GM23338 (cell line): Measurements from ENCODE around the gene LZTS3.

ENCODE experiments used
- CREB1 ChIP-seq: fragments of 250-450 bp; sonication (Bioruptor Pico); IDR thresholded peaks from 2 replicates; pipeline ENCODE4 v1.5.0; 2020; ENCODE audit warnings: low read depth, mild to moderate bottlenecking, moderate library complexity
- EZH2 ChIP-seq: fragments of 200-600 bp; sonication (generic); IDR thresholded peaks from one replicate; pipeline ENCODE4 v1.8.0; 2017; ENCODE audit warnings: antibody characterized with exemption, mild to moderate bottlenecking, low read depth; ENCODE audit not compliant: unreplicated experiment
- EZH2phosphoT487 ChIP-seq: fragments of 200-600 bp; sonication (generic); IDR thresholded peaks from one replicate; pipeline ENCODE4 v1.8.1; 2018; ENCODE audit warnings: antibody characterized with exemption; ENCODE audit not compliant: unreplicated experiment
- JUNB ChIP-seq: IDR thresholded peaks from one replicate; pipeline ENCODE4 v1.6.1; 2016; ENCODE audit warnings: antibody characterized with exemption; ENCODE audit not compliant: unreplicated experiment
- POLR2AphosphoS5 ChIP-seq: IDR thresholded peaks from 2 replicates; pipeline ENCODE4 v1.6.1; 2016; ENCODE audit warnings: antibody characterized with exemption, low read depth
- REST ChIP-seq: IDR thresholded peaks from one replicate; pipeline ENCODE4 v1.6.1; 2018; ENCODE audit warnings: antibody characterized with exemption; ENCODE audit not compliant: unreplicated experiment
- TF ChIP-seq, protein P1 (sequence below), 2 experiments: fragments of 200-600 bp in 1 of 2; sonication (generic) in 1 of 2; conservative IDR thresholded peaks; 2 replicates each; pipeline versions ENCODE4 v1.5.1 to v1.6.1; 2016 to 2017; ENCODE audit warnings: antibody characterized with exemption in 2 of 2, low read depth in 2 of 2, mild to moderate bottlenecking in 2 of 2, moderate library complexity in 1 of 2

DNA sequence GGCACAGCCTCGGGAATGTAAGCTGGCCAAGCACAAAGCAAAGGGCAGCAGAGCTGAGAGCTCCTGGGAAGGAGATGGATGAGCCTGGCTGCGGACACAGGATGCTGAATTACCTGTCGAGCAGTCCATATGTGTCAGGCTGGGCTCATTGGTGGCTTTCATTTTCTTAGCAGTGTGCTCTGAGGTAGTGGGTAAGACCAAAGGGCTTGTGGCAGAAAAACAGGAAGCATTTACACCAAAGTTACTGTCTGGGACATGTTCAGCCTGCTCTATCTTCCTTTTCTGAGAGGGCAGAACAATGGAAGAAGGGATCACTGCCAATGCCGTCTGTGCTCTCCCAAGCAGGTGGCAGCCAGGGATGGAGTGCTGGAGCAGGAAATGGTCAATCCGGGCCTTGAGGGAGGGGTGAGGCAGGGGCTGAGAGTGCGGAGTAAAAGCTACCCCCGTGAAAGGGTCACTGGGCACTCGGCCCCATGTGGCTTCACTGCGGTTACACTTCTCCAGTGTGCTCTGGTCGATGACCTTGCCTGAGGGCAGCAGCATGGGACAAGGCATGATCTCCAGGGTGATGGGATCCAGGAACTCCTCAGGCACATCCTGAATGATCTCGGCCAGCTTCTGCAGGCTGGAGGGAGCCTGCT lies 52.0 kb downstream of the LZTS3 start:
- TF ChIP-seq, protein P1, sequence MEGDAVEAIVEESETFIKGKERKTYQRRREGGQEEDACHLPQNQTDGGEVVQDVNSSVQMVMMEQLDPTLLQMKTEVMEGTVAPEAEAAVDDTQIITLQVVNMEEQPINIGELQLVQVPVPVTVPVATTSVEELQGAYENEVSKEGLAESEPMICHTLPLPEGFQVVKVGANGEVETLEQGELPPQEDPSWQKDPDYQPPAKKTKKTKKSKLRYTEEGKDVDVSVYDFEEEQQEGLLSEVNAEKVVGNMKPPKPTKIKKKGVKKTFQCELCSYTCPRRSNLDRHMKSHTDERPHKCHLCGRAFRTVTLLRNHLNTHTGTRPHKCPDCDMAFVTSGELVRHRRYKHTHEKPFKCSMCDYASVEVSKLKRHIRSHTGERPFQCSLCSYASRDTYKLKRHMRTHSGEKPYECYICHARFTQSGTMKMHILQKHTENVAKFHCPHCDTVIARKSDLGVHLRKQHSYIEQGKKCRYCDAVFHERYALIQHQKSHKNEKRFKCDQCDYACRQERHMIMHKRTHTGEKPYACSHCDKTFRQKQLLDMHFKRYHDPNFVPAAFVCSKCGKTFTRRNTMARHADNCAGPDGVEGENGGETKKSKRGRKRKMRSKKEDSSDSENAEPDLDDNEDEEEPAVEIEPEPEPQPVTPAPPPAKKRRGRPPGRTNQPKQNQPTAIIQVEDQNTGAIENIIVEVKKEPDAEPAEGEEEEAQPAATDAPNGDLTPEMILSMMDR (conservative IDR thresholded peaks at IDR 0.05; ENCODE audit: low read depth in 2 of 2): no peak
- TF ChIP-seq POLR2AphosphoS5 (no peak), EZH2phosphoT487 (no peak), EZH2 (no peak), CREB1 (CRISPR knock-in tag) (no peak), JUNB (no peak), REST (no peak)
